Endothelial cell of umbilical vein (primary cell): ENCODE data around the gene LRRTM4.

ENCODE experiments used
- CTCF ChIP-seq, 2 donors: IDR thresholded peaks; 1 replicate in 1 of 2; 2 replicates in 1 of 2; pipeline ENCODE4 v1.5.1; 2011; ENCODE audit warnings: low read length in 2 of 2, mild to moderate bottlenecking in 2 of 2, moderate library complexity in 2 of 2, control low read depth in 1 of 2, inconsistent platforms in 1 of 2, low read depth in 1 of 2; ENCODE audit not compliant: insufficient read depth in 1 of 2; ENCODE audit errors: extremely low read depth in 1 of 2
- FOS ChIP-seq: IDR thresholded peaks from 2 replicates; pipeline ENCODE4 v1.6.1; 2011; ENCODE audit warnings: mild to moderate bottlenecking, low read length, moderate library complexity, borderline replicate concordance; ENCODE audit not compliant: insufficient read depth
- MAX ChIP-seq: IDR thresholded peaks from 2 replicates; pipeline ENCODE4 v1.6.1; 2011; ENCODE audit not compliant: insufficient read depth, insufficient read length
- POLR2A ChIP-seq: IDR thresholded peaks from 2 replicates; pipeline ENCODE4 v1.6.1; 2012; ENCODE audit warnings: low read depth, mild to moderate bottlenecking, control low read depth, low read length

- TF ChIP-seq CTCF (IDR thresholded peaks at IDR 0.05; ENCODE audit: extremely low read depth in 1 of 2, insufficient read depth in 1 of 2, low read depth in 1 of 2, low read length in 2 of 2) (no peak), FOS (no peak), MAX (no peak), POLR2A (no peak)
These were observed 556.4 kb downstream of the LRRTM4 start for GRCh38 chr2:76965772-76966171.
